T-helper 1 cell treated with Interleukin-12 subunit alpha and Interleukin-12 subunit beta and Interleukin-4 antibody, amounts not matched to agents 30 ng/mL and 1 ng/mL, for 36 hours (primary cell): Measurements from ENCODE around the gene POU4F1. TPM values are rescaled to one million over a fixed set of nuclear protein-coding genes. Genes with fewer than 3 reads are reported as not detected.

ENCODE experiments used
- intact Hi-C: fragments of 100-400 bp; cut with micrococcal nuclease; formaldehyde crosslinking; loops from one replicate; pipeline ENCODE4 v1.15.1; 2024
- total RNA-seq: library from RNA; stranded (reverse); gene quantifications from 2 replicates; pipeline ENCODE4 v1.2.3, GENCODE V29; 2022

Gene POU4F1
- total RNA-seq, 1 donor from 2014 or later = 0.32 TPM

GRCh38 chr13:78594456-78594975, 8.8 kb downstream of the POU4F1 start:
- intact Hi-C loops = loop anchor here (10.0 kb wide), 1 partner anchor 460 kb away; no protein-coding TSS in a partner anchor

GRCh38 chr13:78593652-78594455, 9.5 kb downstream of the POU4F1 start:
- intact Hi-C loops = loop anchor here (10.0 kb wide), 1 partner anchor 459 kb away; no protein-coding TSS in a partner anchor

GRCh38 chr13:78593129-78593528, 10.2 kb downstream of the POU4F1 start:
- intact Hi-C loops = loop anchor here (10.0 kb wide), 1 partner anchor 458 kb away; no protein-coding TSS in a partner anchor

- intact Hi-C loops = loop anchor here (10.0 kb wide), 1 partner anchor 458 kb away; no protein-coding TSS in a partner anchor
Measured at GRCh38 chr13:78592584-78592983, 10.8 kb downstream of the POU4F1 start.

GRCh38 chr13:78589206-78589605, 14.1 kb downstream of the POU4F1 start:
- intact Hi-C loops = no loop called here

- intact Hi-C loops = no loop called here
Measured at GRCh38 chr13:78587395-78587794, 16.0 kb downstream of the POU4F1 start.

GRCh38 chr13:78586706-78587105, 16.6 kb downstream of the POU4F1 start:
- intact Hi-C loops = no loop called here

GRCh38 chr13:78576261-78576660, 27.1 kb downstream of the POU4F1 start:
- intact Hi-C loops = no loop called here

- intact Hi-C loops = no loop called here
Measured at GRCh38 chr13:78572459-78572858, 30.9 kb downstream of the POU4F1 start.

- intact Hi-C loops = no loop called here
Measured at GRCh38 chr13:78569029-78569428, 34.3 kb downstream of the POU4F1 start.

GRCh38 chr13:78566631-78567030, 36.7 kb downstream of the POU4F1 start:
- intact Hi-C loops = no loop called here

- intact Hi-C loops = no loop called here
Measured at GRCh38 chr13:78562237-78562889, 41.0 kb downstream of the POU4F1 start.

Other genes with a start within 250 kb of the POU4F1 start
- gene OBI1, start 55.6 kb upstream of the POU4F1 start, total RNA-seq = 17.6 and 17.8 TPM in 2 replicates